HepG2 (cell line): ENCODE measurements around the gene LDB3. TPM values are rescaled to one million over a fixed set of nuclear protein-coding genes. Genes with fewer than 3 reads are reported as not detected.

Source experiments
- ATAC-seq: fragments of 200-7000 bp; cut with Tn5 transposase; 3 replicates; pipeline ENCODE4 v1.9.1; 2020; ENCODE audit warnings: mild to moderate bottlenecking, moderate library complexity
- BruUV-seq: library from RNA; stranded (reverse); fragments of 400-500 nt; replicated peaks from 2 replicates; lab custom pipeline; 2021; lab: Mats Ljungman, UMichigan
- CTCF ChIA-PET: fragments of 300-600 bp; formaldehyde crosslinking; extraction: SDS; loops from one replicate; lab custom pipeline; 2021; ENCODE audit warnings: low total read pairs, inconsistent platforms, low intra/inter-chr PET ratio; lab: Yijun Ruan, JAX
- POLR2A ChIA-PET: fragments of 350-600 bp; sonication (Branson Sonifier 250); formaldehyde crosslinking; loops from one replicate; lab custom pipeline; 2020; ENCODE audit warnings: antibody characterized with exemption, inconsistent platforms; lab: Yijun Ruan, JAX
- DNase-seq: peaks from one replicate; pipeline ENCODE4 v3.0.0-alpha.2; 2015; ENCODE audit warnings: low spot score
- FAIRE-seq: peaks from 3 replicates; lab custom pipeline; 2011; peaks lifted over from hg19 to GRCh38; lab: Jason Lieb, UNC
- H2AFZ ChIP-seq: one replicate; pipeline ENCODE4 v1.6.1; 2011; ENCODE audit warnings: low read length, inconsistent platforms
- H3K27ac ChIP-seq: fragments of 300-600 bp; 3 replicates; pipeline ENCODE4 v1.8.0; 2011; ENCODE audit warnings: mixed run types, mild to moderate bottlenecking, mixed read lengths, low read length, inconsistent platforms; ENCODE audit not compliant: insufficient read depth; ENCODE audit errors: extremely low read length
- H3K27me3 ChIP-seq, 2 experiments: fragments of 200-600 bp in 1 of 2; 2 replicates in 1 of 2; 3 replicates in 1 of 2; pipeline versions ENCODE4 v1.6.0 to v1.8.0; 2011; ENCODE audit warnings: low read length in 2 of 2, mild to moderate bottlenecking in 2 of 2, moderate library complexity in 2 of 2, inconsistent platforms in 1 of 2; ENCODE audit not compliant: insufficient read depth in 2 of 2, control insufficient read depth in 1 of 2
- H3K36me3 ChIP-seq, 2 experiments: fragments of 200-600 bp in 1 of 2; replicated peaks in 1 of 2; 2 replicates in 1 of 2; 3 replicates in 1 of 2; pipeline versions ENCODE4 v1.5.1 to v1.8.0; 2011; ENCODE audit warnings: low read length in 2 of 2, inconsistent platforms in 1 of 2; ENCODE audit not compliant: insufficient read depth in 2 of 2, control insufficient read depth in 1 of 2
- H3K4me1 ChIP-seq: 2 replicates; pipeline ENCODE4 v1.5.1; 2012; ENCODE audit warnings: low read length, inconsistent platforms; ENCODE audit not compliant: insufficient read depth
- H3K4me2 ChIP-seq: 2 replicates; pipeline ENCODE4 v1.6.0; 2011; ENCODE audit warnings: low read depth, low read length, inconsistent platforms
- H3K4me3 ChIP-seq, 3 experiments: fragments of 200-600 bp in 1 of 3; sonication (generic), shearing (Covaris generic) in 1 of 3; replicated peaks in 1 of 3; 2 replicates each; pipeline ENCODE4 v1.5.1; 2011 to 2016; ENCODE audit warnings: low read length in 3 of 3, inconsistent platforms in 2 of 3, low read depth in 2 of 3, mild to moderate bottlenecking in 2 of 3, control low read depth in 1 of 3, mixed read lengths in 1 of 3; ENCODE audit not compliant: insufficient read depth in 1 of 3
- H3K79me2 ChIP-seq: one replicate; pipeline ENCODE4 v1.6.1; 2011; ENCODE audit warnings: low read length, inconsistent platforms; ENCODE audit not compliant: insufficient read depth
- H3K9ac ChIP-seq: 2 replicates; pipeline ENCODE4 v1.6.0; 2011; ENCODE audit warnings: mild to moderate bottlenecking, low read depth, low read length, inconsistent platforms; ENCODE audit not compliant: insufficient read depth
- H3K9me3 ChIP-seq: 2 replicates; pipeline ENCODE4 v1.5.1; 2012; ENCODE audit warnings: mild to moderate bottlenecking, low read length
- H4K20me1 ChIP-seq: 2 replicates; pipeline ENCODE4 v1.6.0; 2011; ENCODE audit warnings: inconsistent platforms, mild to moderate bottlenecking, low read length, moderate library complexity; ENCODE audit not compliant: insufficient read depth
- FIP1L1 ChIP-seq: fragments of 200-400 bp; formaldehyde crosslinking; IDR thresholded peaks from 2 replicates; pipeline ENCODE4 v1.6.1; 2018; ENCODE audit warnings: low read depth, mild to moderate bottlenecking, low read length, moderate library complexity, borderline replicate concordance; ENCODE audit not compliant: insufficient read depth
- NFKB2 ChIP-seq: sonication (generic); formaldehyde crosslinking; IDR thresholded peaks from 2 replicates; pipeline ENCODE4 v1.4.0; 2020; ENCODE audit warnings: missing genetic modification reagents, borderline replicate concordance
- SRSF1 ChIP-seq: fragments of 200-400 bp; formaldehyde crosslinking; optimal IDR thresholded peaks from 2 replicates; pipeline ENCODE3; 2017; ENCODE audit warnings: mild to moderate bottlenecking, low read depth, low read length, moderate library complexity
- ZBTB3 ChIP-seq: sonication (generic); formaldehyde crosslinking; IDR thresholded peaks from 2 replicates; pipeline ENCODE4 v1.4.0; 2020; ENCODE audit warnings: low read depth, mild to moderate bottlenecking, moderate library complexity, missing genetic modification reagents, borderline replicate concordance
- ZNF510 ChIP-seq: sonication (generic); formaldehyde crosslinking; IDR thresholded peaks from 2 replicates; pipeline ENCODE4 v1.4.0; 2020; ENCODE audit warnings: low read depth, mild to moderate bottlenecking, missing genetic modification reagents
- ZNF546 ChIP-seq: sonication (generic); formaldehyde crosslinking; conservative IDR thresholded peaks from 2 replicates; pipeline ENCODE4 v1.8.1; 2023; ENCODE audit warnings: mild to moderate bottlenecking, missing genetic modification reagents
- ZNF850 ChIP-seq: sonication (generic); formaldehyde crosslinking; conservative IDR thresholded peaks from 2 replicates; pipeline ENCODE4 v1.9.0; 2021; ENCODE audit warnings: mild to moderate bottlenecking, missing genetic modification reagents
- ZSCAN5A ChIP-seq: sonication (generic); formaldehyde crosslinking; IDR thresholded peaks from 2 replicates; pipeline ENCODE4 v1.8.0; 2022; ENCODE audit warnings: mild to moderate bottlenecking, missing genetic modification reagents, borderline replicate concordance
- WGBS: methylation state at CpG from one replicate; pipeline ENCODE4 v1.1.6; 2017; ENCODE audit warnings: low lambda C conversion rate; 5-methylcytosine and 5-hydroxymethylcytosine counted together
- in situ Hi-C: cut with HindIII; loops from 2 replicates; pipeline ENCODE4 v1.10.0; 2017; ENCODE audit warnings: low pct_unique_long_range_greater_than_20kb; ENCODE audit not compliant: extremely low pct_ligation_motif_present
- intact Hi-C: fragments of 100-400 bp; cut with micrococcal nuclease; formaldehyde crosslinking; loops from one replicate; pipeline ENCODE4 v1.10.0; 2022; ENCODE audit not compliant: unreplicated experiment
- polyA plus RNA-seq, 8 experiments: library from polyadenylated mRNA; depleted of rRNA in 3 of 8; stranded (reverse) in 7 of 8; unstranded in 1 of 8; fragments of >200 nt; fragmentation: Illumina TruSeq in 4 of 8; extraction: Trizol in 4 of 8; gene quantifications; 2 replicates each; pipeline versions ENCODE4 v1.2.1 to v1.2.3, GENCODE V29; 2011 to 2016; ENCODE audit warnings: low read depth in 4 of 8, missing spikeins in 1 of 8, mixed read lengths in 1 of 8; ENCODE audit not compliant: insufficient read depth in 1 of 8
- total RNA-seq, 5 experiments: library from RNA; depleted of rRNA; stranded (reverse); fragments of >200 nt; fragmentation: Illumina TruSeq; extraction: Trizol; gene quantifications; 2 replicates each; pipeline ENCODE4 v1.2.3, GENCODE V29; 2016; ENCODE audit warnings: low read depth in 1 of 5

The LDB3 gene
- total and polyA plus RNA-seq, 2 of the 13 experiments (the other 11 are each of a cell fraction or from before 2014, with no cell fraction given) = not detected

DNA sequence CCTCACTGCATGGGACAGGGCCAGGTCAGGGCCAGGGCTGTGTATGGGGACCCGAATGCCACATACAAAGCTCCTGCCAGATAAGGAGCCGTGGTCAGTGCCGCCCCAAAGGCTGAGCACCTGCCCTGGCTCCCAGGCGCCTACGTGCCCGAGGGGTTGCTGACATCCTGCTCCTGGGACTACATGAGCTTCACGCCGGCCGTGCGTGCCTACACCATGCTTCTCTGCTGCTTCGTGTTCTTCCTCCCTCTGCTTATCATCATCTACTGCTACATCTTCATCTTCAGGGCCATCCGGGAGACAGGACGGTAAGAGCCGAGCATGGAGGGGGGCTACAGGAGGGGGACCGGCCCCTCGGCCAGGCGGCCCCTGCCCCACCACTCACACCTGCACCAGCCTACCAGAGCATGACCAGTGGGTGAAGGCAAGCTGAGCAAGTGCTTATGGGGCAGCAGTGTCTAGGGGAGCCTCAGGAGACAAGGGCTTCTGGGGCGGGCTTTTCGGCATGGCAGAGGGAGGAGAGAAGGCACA is 9.1 kb upstream of the LDB3 start (continued):
- TF ChIP-seq FIP1L1 (no peak), ZNF510 (CRISPR knock-in tag) (no peak), ZSCAN5A (no peak), NFKB2 (CRISPR knock-in tag) (no peak)

DNA sequence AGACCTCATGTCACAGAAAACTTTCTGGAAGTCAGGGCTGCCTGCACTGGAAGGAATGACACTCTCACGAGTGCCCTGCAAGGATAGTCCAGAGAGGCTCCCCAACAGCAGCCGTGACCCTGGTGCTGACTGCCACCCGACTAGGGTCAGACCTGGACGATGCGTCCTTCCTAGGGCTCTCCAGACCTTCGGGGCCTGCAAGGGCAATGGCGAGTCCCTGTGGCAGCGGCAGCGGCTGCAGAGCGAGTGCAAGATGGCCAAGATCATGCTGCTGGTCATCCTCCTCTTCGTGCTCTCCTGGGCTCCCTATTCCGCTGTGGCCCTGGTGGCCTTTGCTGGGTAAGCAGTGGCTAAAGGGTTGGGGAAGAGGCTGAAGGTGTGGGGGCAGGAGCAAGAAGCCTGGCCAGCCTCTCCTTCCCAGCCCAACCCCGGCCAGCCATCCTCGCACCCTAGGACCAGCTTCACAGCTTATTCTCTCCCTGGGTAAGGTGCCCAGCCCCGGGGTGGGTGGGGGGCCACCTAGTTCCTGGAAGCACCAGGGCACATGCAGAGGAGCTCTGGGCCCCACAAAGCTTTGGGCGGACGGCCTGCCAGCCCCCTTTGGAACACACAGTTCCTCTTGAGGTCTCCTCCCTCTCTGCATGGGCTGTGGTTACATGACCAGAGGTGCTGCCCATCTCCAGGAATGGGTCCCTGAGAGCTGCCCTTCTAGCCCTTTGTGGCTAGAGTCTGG is 8.4 kb upstream of the LDB3 start:
- BruUV-seq = no TSS peak
- Histone ChIP-seq H3K4me2 (no peak overlapping the region), H3K36me3 (no peaks in the 10 kb centered on the region), H2AFZ (no peak overlapping the region), H3K4me1 (no peaks in the 10 kb centered on the region), H4K20me1 (no peaks in the 10 kb centered on the region), H3K4me3 (no peak overlapping the region), H3K27me3 (peaks cover 23 to 69% of the 10 kb centered on the region in 2 experiments), H3K9me3 (no peaks in the 10 kb centered on the region), H3K79me2 (no peaks in the 10 kb centered on the region)
- POLR2A ChIA-PET = no interaction called here
- DNase-seq = no peak
- in situ Hi-C loops = no loop called here
- TF ChIP-seq ZBTB3 (CRISPR knock-in tag) = no peak
- TF ChIP-seq SRSF1 = no peak
- no peak for TF ChIP-seq ZNF850 (CRISPR knock-in tag)
- no peak for TF ChIP-seq ZNF546 (CRISPR knock-in tag)
- TF ChIP-seq, all 625 proteins: peak for 0
- CTCF ChIA-PET = no interaction called here
- 31% methylated on average over 9 of the region's 17 CpGs for WGBS
- ATAC-seq (no peak), FAIRE-seq (no peak)
- H3K27ac ChIP-seq = no peak overlapping the region
- intact Hi-C loops = no loop called here
- no peak overlapping the region for H3K9ac ChIP-seq
